B cell (primary cell): ENCODE measurements around the gene NHSL1. TPM values are rescaled to one million over a fixed set of nuclear protein-coding genes. Genes with fewer than 3 reads are reported as not detected.

Experiments used
- ATAC-seq: fragments of 200-7000 bp; cut with Tn5 transposase; one replicate; pipeline ENCODE4 v1.10.0; 2021; ENCODE audit warnings: low read depth, mild to moderate bottlenecking, moderate number of reproducible peaks, moderate library complexity
- CTCF ChIA-PET: fragments of 350-600 bp; sonication (Branson Sonifier 250); formaldehyde crosslinking; loops from one replicate; lab custom pipeline; 2021; ENCODE audit warnings: antibody characterized with exemption, inconsistent platforms; lab: Charles Lee
- POLR2A ChIA-PET: fragments of 350-600 bp; sonication (Branson Sonifier 250); formaldehyde crosslinking; loops from one replicate; lab custom pipeline; 2021; ENCODE audit warnings: antibody characterized with exemption; lab: Charles Lee
- DNase-seq: peaks from one replicate; pipeline ENCODE4 v3.0.0; 2013
- H2AFZ ChIP-seq: 2 replicates; pipeline ENCODE4 v1.6.1; 2012; ENCODE audit warnings: mild to moderate bottlenecking, low read depth, low read length; ENCODE audit not compliant: insufficient read depth, poor library complexity, severe bottlenecking
- H3K27ac ChIP-seq, 2 donors: 1 replicate in 1 of 2; 2 replicates in 1 of 2; pipeline ENCODE4 v1.5.1; 2012 to 2013; ENCODE audit warnings: low read length in 2 of 2, mild to moderate bottlenecking in 2 of 2, moderate library complexity in 1 of 2
- H3K27me3 ChIP-seq, 4 experiments: fragments of 200-600 bp in 1 of 4; sonication (generic) in 1 of 4; replicated peaks in 1 of 4; 1 replicate in 2 of 4; 2 replicates in 2 of 4; pipeline versions ENCODE4 v1.6.1 to v1.7.0; 2013 to 2016; ENCODE audit warnings: low read length in 3 of 4, mild to moderate bottlenecking in 2 of 4, mixed read lengths in 1 of 4, moderate library complexity in 1 of 4; ENCODE audit not compliant: insufficient read depth in 4 of 4, control insufficient read depth in 3 of 4; ENCODE audit errors: control extremely low read depth in 1 of 4
- H3K36me3 ChIP-seq, 2 experiments: replicated peaks in 1 of 2; 1 replicate in 1 of 2; 2 replicates in 1 of 2; pipeline versions ENCODE4 v1.6.1 to v1.7.1; 2013; ENCODE audit warnings: low read length in 1 of 2; ENCODE audit not compliant: insufficient read depth in 2 of 2, control insufficient read depth in 1 of 2; ENCODE audit errors: control extremely low read depth in 1 of 2, extremely low read depth in 1 of 2
- H3K4me1 ChIP-seq, 2 donors: fragments of 200-600 bp in 1 of 2; sonication (generic) in 1 of 2; 1 replicate in 1 of 2; 2 replicates in 1 of 2; pipeline versions ENCODE4 v1.5.1 to v1.6.1; 2013 to 2017; ENCODE audit warnings: low read length in 2 of 2; ENCODE audit not compliant: control insufficient read depth in 2 of 2, insufficient read depth in 2 of 2
- H3K4me2 ChIP-seq: replicated peaks from 2 replicates; pipeline ENCODE3; 2012; ENCODE audit warnings: mild to moderate bottlenecking, low read depth, low read length; ENCODE audit not compliant: poor library complexity, severe bottlenecking
- H3K4me3 ChIP-seq, 5 experiments: fragments of 200-600 bp in 1 of 5; sonication (generic) in 1 of 5; 1 replicate in 3 of 5; 2 replicates in 2 of 5; pipeline versions ENCODE4 v1.5.1 to v1.7.0; 2011 to 2016; ENCODE audit warnings: low read length in 4 of 5, mild to moderate bottlenecking in 4 of 5, low read depth in 2 of 5, control low read depth in 1 of 5, moderate library complexity in 1 of 5; ENCODE audit not compliant: insufficient read depth in 1 of 5; ENCODE audit errors: control extremely low read depth in 1 of 5, extremely low read depth in 1 of 5
- H3K79me2 ChIP-seq: fragments of 200-600 bp; sonication (generic); one replicate; pipeline ENCODE4 v1.6.0; 2016; ENCODE audit warnings: low read length; ENCODE audit not compliant: control insufficient read depth, insufficient read depth
- H3K9ac ChIP-seq: fragments of 200-600 bp; sonication (generic); 2 replicates; pipeline ENCODE4 v1.6.1; 2017; ENCODE audit warnings: mild to moderate bottlenecking, low read length, moderate library complexity
- H3K9me3 ChIP-seq, 3 donors: one replicate each; pipeline versions ENCODE4 v1.6.1 to v1.7.1; 2013; ENCODE audit warnings: low read length in 2 of 3; ENCODE audit not compliant: control insufficient read depth in 2 of 3, insufficient read depth in 1 of 3; ENCODE audit errors: control extremely low read depth in 1 of 3
- H4K20me1 ChIP-seq: 2 replicates; pipeline ENCODE4 v1.6.0; 2012; ENCODE audit warnings: mild to moderate bottlenecking, low read length; ENCODE audit not compliant: insufficient read depth, control insufficient read depth, poor library complexity, severe bottlenecking
- H3K27ac Mint-ChIP-seq: one replicate; pipeline ENCODE4 v1.8.0; 2021; ENCODE audit warnings: mixed read lengths
- H3K27me3 Mint-ChIP-seq: one replicate; pipeline ENCODE4 v1.8.0; 2021; ENCODE audit warnings: mixed read lengths
- H3K4me1 Mint-ChIP-seq: one replicate; pipeline ENCODE4 v1.8.0; 2021; ENCODE audit warnings: mixed read lengths
- H3K4me3 Mint-ChIP-seq: one replicate; pipeline ENCODE4 v1.8.0; 2021; ENCODE audit warnings: mixed read lengths
- H3K9me3 Mint-ChIP-seq: one replicate; pipeline ENCODE4 v1.8.0; 2022; ENCODE audit warnings: mixed read lengths; ENCODE audit not compliant: insufficient read depth
- CTCF ChIP-seq: fragments of 200-600 bp; IDR thresholded peaks from one replicate; pipeline ENCODE4 v1.8.0; 2022; ENCODE audit warnings: antibody characterized with exemption, mild to moderate bottlenecking
- EZH2 ChIP-seq: IDR thresholded peaks from 2 replicates; pipeline ENCODE4 v1.6.1; 2012; ENCODE audit warnings: borderline replicate concordance, low read depth, mild to moderate bottlenecking, moderate library complexity, low read length; ENCODE audit not compliant: insufficient read depth, poor library complexity, severe bottlenecking
- WGBS: methylation state at CpG from one replicate; pipeline ENCODE4 v1.1.5; 2013; ENCODE audit warnings: missing lambda C conversion rate; ENCODE audit not compliant: insufficient coverage; 5-methylcytosine and 5-hydroxymethylcytosine counted together
- intact Hi-C: fragments of 100-400 bp; cut with micrococcal nuclease; formaldehyde crosslinking; loops from one replicate; pipeline ENCODE4 v1.10.0; 2022
- polyA plus RNA-seq: library from polyadenylated mRNA; depleted of rRNA; stranded (reverse); fragments of >200 nt; gene quantifications from 2 replicates; pipeline ENCODE4 v1.2.3, GENCODE V29; 2012
- total RNA-seq, 2 donors: library from RNA; stranded (reverse); fragments of 120-200 nt in 1 of 2; gene quantifications; 1 replicate in 1 of 2; 2 replicates in 1 of 2; pipeline versions ENCODE4 v1.2.3 to v1.2.4, GENCODE V29; 2013 to 2022

NHSL1 gene
- total and polyA plus RNA-seq, 2 donors (not counting 1 experiment from before 2014, with no cell fraction given): 0.04 to 0.10 TPM

GRCh38 chr6:138500867-138501446 lies 1.7 kb upstream of the NHSL1 start:
- peaks cover 0 to 3% (median 0%) of the 10 kb centered on the region in 4 experiments for H3K27me3 ChIP-seq
- H3K4me2 ChIP-seq: no peak overlapping the region
- Mint-ChIP-seq H3K9me3 (no peaks in the 10 kb centered on the region), H3K4me3 (no peak overlapping the region), H3K4me1 (peaks cover 18% of the 10 kb centered on the region), H3K27ac (no peak overlapping the region), H3K27me3 (peaks cover 18% of the 10 kb centered on the region)
- no peak overlapping the region for H2AFZ ChIP-seq
- no peaks in the 10 kb centered on the region for H3K9me3 ChIP-seq
- no peak for TF ChIP-seq EZH2
- no peak for TF ChIP-seq CTCF
- ChIA-PET POLR2A (no interaction called here), CTCF (interaction anchor here (1.1 to 3.2 kb wide), 3 partner anchors 8 to 386 kb away, joined by 4 to 15 read pairs (median 15); no protein-coding TSS in a partner anchor)
- intact Hi-C loops: no loop called here
- H3K27ac ChIP-seq: no peak overlapping the region
- no peak overlapping the region for H3K4me3 ChIP-seq
- H3K4me1 ChIP-seq: peaks cover 15 to 21% of the 10 kb centered on the region in 2 donors
- ATAC-seq (no peak), DNase-seq (no peak)
- H3K9ac ChIP-seq: no peak overlapping the region
- WGBS: no CpG with 5 or more reads among the region's 5 CpGs
- H3K36me3 ChIP-seq: no peaks in the 10 kb centered on the region
- H3K79me2 ChIP-seq: no peaks in the 10 kb centered on the region
- H4K20me1 ChIP-seq: no peaks in the 10 kb centered on the region

GRCh38 chr6:138500045-138500665 lies 861 bp upstream of the NHSL1 start:
- H3K27ac Mint-ChIP-seq: no peak overlapping the region
- ChIA-PET CTCF (interaction anchor here (1.1 to 3.2 kb wide), 3 partner anchors 9 to 385 kb away, joined by 4 to 15 read pairs (median 15); no protein-coding TSS in a partner anchor), POLR2A (no interaction called here)
- no peak for DNase-seq
- Histone ChIP-seq H3K9ac (no peak overlapping the region), H3K79me2 (no peaks in the 10 kb centered on the region), H3K27ac (no peak overlapping the region), H3K36me3 (no peaks in the 10 kb centered on the region), H3K4me2 (peak overlapping the region; percentile 70), H3K9me3 (no peaks in the 10 kb centered on the region), H2AFZ (no peak overlapping the region), H3K4me1 (peaks cover 15 to 21% of the 10 kb centered on the region in 2 donors), H4K20me1 (no peaks in the 10 kb centered on the region), H3K27me3 (peaks cover 0 to 3% (median 0%) of the 10 kb centered on the region in 4 experiments), H3K4me3 (peak overlapping the region in 1 of 5 experiments; percentile 51)
- peaks cover 18% of the 10 kb centered on the region for H3K4me1 Mint-ChIP-seq
- intact Hi-C loops: no loop called here
- peaks cover 18% of the 10 kb centered on the region for H3K27me3 Mint-ChIP-seq
- WGBS: no CpG with 5 or more reads among the region's 3 CpGs
- TF ChIP-seq EZH2 (no peak), CTCF (no peak)
- no peak for ATAC-seq
- H3K4me3 Mint-ChIP-seq: peak overlapping the region; percentile 87
- H3K9me3 Mint-ChIP-seq: no peaks in the 10 kb centered on the region
